Measurements from ENCODE around the gene MDH2.
"Not testable (repeated sequence)": the region's sequence is repeated elsewhere in the genome, so short reads cannot be mapped to it uniquely, and the experiment has no call there.

The MDH2 gene

DNA sequence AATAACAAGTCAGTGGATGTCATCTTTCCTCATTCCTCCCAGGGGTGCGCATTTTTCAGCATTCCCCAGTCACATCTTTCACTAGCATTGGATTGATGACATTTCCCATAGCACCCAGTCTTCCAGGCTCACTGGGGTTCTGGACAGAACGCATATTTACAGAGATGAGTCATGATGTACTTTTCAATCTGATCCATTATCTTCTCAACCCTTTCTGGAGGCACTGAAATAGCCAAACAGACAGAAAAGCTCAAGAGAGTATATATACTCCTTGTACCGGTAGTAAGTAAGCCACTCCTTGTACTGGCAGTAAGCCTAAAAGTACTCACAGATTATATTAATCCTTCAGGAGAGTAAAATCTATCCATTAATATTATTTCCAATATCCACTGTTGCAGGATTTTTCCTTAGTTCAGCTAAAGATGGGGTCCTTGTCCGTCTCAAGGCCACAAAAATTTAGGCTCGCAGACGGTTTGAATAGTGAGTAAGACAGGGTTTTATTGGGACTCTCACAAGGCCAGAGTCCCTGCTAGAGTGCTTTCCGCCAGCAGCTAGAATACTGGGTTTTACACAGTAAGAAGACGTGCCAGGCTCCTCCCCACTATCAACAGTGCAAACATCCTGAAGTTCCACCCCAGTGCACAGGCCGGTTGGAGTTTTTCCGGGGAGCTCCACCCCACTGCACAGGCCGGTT lies 60.8 kb downstream of the MDH2 start:
- DNase-seq (ENCODE audit: low read depth in 1 of 2, low spot score in 1 of 2), result no peak

DNA sequence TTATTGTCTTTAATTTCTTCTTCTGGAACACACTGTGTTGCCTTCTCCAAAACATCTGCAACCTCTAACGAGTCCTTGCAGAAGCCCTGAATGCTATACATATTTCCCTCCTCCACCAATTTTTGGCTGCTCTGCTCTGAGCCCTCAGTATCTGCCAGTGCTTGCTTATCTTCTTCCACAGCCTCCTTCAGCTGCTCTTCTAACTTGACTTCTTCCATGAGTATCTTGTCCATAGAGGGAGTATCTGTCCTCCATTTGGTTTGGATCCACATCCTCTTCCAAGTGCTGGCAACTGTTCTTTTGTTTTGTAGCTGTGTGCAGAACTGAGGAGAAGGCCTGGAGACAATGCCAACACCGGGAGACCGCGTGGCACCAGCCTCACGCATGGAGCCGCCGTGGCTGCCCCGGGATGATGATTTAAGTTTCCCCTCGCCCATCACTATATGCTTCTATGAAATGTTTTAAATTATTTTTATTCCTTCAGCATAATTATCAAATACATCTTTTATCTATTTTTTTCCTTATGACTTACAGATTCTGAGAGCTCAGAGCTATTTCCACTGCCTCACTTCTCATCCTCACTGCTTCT lies 65.2 kb downstream of the MDH2 start:
- not testable (repeated sequence) for DNase-seq (ENCODE audit: low read depth in 1 of 2, low spot score in 1 of 2)

DNA sequence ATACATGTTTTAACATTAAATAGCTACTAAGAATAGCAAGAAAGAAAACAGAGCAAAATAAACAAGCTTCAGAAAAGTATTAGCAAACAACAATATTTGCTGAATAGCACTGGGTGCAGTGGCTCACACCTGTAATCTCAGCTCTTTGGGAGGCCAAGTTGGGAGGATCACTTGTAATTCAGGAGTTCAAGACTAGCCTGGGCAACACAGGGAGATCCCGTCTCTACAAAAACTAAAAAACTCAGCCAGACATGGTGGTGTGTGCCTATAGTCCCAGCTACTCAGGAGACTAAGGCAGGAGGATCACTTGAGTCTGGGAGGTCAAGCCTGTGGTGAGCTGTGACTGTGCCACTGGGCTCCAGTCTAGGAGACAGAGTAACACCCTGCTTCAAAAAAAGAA lies 66.8 kb downstream of the MDH2 start:
- not testable (repeated sequence) for DNase-seq (ENCODE audit: low read depth in 1 of 2, low spot score in 1 of 2)

Measured in activated CD4-positive, alpha-beta T cell treated with anti-CD3 and anti-CD28 coated beads, Interleukin-2, amount 50 U/mL, for 24 hours (primary cell).